Esophagus squamous epithelium (tissue), 4 donors: ENCODE measurements around the gene SMARCA4.

ENCODE experiments used
- POLR2A ChIP-seq, 4 donors: fragments of 450-650 bp; IDR thresholded peaks; one replicate each; pipeline ENCODE4 v1.6.1; 2017; ENCODE audit warnings: antibody characterized with exemption in 4 of 4, mild to moderate bottlenecking in 4 of 4, moderate library complexity in 3 of 4
- TF ChIP-seq, protein P1 (sequence below), 6 experiments: fragments of 450-650 bp in 4 of 6; fragments of 200-600 bp in 2 of 6; sonication (generic) in 2 of 6; IDR thresholded peaks; one replicate each; pipeline ENCODE4 v1.5.1; 2016 to 2019; ENCODE audit warnings: antibody characterized with exemption in 6 of 6, mild to moderate bottlenecking in 4 of 6, moderate library complexity in 4 of 6

DNA sequence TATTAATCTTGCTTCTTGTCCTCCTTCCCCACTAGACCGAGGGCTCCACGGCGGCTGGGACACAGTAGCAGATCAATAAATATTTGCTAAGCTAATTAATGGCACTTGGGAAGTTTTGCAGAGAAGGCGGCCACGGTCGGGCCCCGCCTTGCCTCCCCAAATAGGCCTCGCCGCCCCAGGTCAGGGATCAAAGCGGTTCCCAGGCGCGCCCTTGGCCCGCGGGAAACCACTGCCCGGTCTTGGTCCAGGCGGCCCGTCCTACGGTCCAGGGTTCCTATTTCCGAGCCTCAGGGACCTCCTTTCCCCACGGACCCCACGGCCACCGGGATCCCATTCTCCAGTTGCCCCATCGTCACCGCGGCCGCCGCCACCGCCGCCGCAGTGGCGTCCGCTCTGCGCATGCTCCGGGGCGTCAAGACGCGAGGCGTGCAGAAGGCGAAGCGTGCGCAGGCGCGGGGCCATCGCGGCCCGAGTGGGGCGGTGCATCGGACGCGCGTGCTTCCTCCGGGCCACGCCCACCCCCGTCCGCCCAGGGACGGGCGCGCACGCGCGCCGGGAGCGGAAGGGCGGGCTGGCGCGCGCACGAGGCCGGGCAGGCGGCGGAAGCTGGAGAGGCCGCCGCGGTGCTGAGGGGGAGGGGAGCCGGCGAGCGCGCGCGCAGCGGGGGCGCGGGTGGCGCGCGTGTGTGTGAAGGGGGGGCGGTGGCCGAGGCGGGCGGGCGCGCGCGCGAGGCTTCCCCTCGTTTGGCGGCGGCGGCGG lies at the start of gene SMARCA4:
- TF ChIP-seq, protein P1, sequence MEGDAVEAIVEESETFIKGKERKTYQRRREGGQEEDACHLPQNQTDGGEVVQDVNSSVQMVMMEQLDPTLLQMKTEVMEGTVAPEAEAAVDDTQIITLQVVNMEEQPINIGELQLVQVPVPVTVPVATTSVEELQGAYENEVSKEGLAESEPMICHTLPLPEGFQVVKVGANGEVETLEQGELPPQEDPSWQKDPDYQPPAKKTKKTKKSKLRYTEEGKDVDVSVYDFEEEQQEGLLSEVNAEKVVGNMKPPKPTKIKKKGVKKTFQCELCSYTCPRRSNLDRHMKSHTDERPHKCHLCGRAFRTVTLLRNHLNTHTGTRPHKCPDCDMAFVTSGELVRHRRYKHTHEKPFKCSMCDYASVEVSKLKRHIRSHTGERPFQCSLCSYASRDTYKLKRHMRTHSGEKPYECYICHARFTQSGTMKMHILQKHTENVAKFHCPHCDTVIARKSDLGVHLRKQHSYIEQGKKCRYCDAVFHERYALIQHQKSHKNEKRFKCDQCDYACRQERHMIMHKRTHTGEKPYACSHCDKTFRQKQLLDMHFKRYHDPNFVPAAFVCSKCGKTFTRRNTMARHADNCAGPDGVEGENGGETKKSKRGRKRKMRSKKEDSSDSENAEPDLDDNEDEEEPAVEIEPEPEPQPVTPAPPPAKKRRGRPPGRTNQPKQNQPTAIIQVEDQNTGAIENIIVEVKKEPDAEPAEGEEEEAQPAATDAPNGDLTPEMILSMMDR (IDR thresholded peaks at IDR 0.05), result peak in 1 of 6 experiments; percentile 48
- TF ChIP-seq POLR2A (IDR thresholded peaks at IDR 0.05), result peak in 3 of 4 donors; percentile 90 to 96 (median 90)
